Stimulated activated CD4-positive, alpha-beta T cell treated with anti-CD3 and anti-CD28 coated beads, Interleukin-12 subunit alpha, Interleukin-12 subunit beta, amount 100 ng/mL, for 48 hours (primary cell): ENCODE results near the gene CA4.

Source experiments
- DNase-seq, 3 donors: peaks; one replicate each; pipeline ENCODE4 v3.0.0-alpha.2; 2020; ENCODE audit warnings: low read depth in 2 of 3, low spot score in 1 of 3

CA4 gene

GRCh38 chr17:60129164-60129563 is 20.6 kb upstream of the CA4 start:
- DNase-seq: no peak

GRCh38 chr17:60130466-60130865 is 19.3 kb upstream of the CA4 start:
- DNase-seq: no peak

- peak in 1 of 3 donors; percentile 9 for DNase-seq
Observed at GRCh38 chr17:60134396-60135150, 15.2 kb upstream of the CA4 start.

- peak; percentile 73 to 79 (median 74) for DNase-seq
Observed at GRCh38 chr17:60135151-60135950, 14.4 kb upstream of the CA4 start.

- no peak for DNase-seq
Observed at GRCh38 chr17:60135951-60136666, 13.7 kb upstream of the CA4 start.

- DNase-seq: no peak
Observed at GRCh38 chr17:60137731-60138130, 12.0 kb upstream of the CA4 start.

GRCh38 chr17:60138769-60139437 is 10.9 kb upstream of the CA4 start:
- DNase-seq: no peak

GRCh38 chr17:60139438-60140285 is 10.1 kb upstream of the CA4 start:
- peak; percentile 13 to 53 (median 49) for DNase-seq

GRCh38 chr17:60141111-60142018 is 8.4 kb upstream of the CA4 start:
- DNase-seq: no peak

GRCh38 chr17:60142872-60143499 is 6.8 kb upstream of the CA4 start:
- DNase-seq: peak; percentile 64 to 81 (median 75)

GRCh38 chr17:60145006-60145935 is 4.5 kb upstream of the CA4 start:
- no peak for DNase-seq

- DNase-seq: no peak
Observed at GRCh38 chr17:60146206-60146605, 3.6 kb upstream of the CA4 start.

- no peak for DNase-seq
Observed at GRCh38 chr17:60147553-60148223, 2.1 kb upstream of the CA4 start.

- DNase-seq: no peak
Observed at GRCh38 chr17:60148373-60148772, 1.4 kb upstream of the CA4 start.

GRCh38 chr17:60151355-60151754 is 1.6 kb downstream of the CA4 start:
- no peak for DNase-seq

GRCh38 chr17:60153606-60154390 is 4.0 kb downstream of the CA4 start:
- no peak for DNase-seq
